GM21619 (cell line): Measurements from ENCODE around the gene TRAPPC10.

Experiments
- ATAC-seq: cut with Tn5 transposase; IDR thresholded peaks from one replicate; pipeline ENCODE4 v1.9.1; 2021; ENCODE audit not compliant: unreplicated experiment

The TRAPPC10 gene

DNA sequence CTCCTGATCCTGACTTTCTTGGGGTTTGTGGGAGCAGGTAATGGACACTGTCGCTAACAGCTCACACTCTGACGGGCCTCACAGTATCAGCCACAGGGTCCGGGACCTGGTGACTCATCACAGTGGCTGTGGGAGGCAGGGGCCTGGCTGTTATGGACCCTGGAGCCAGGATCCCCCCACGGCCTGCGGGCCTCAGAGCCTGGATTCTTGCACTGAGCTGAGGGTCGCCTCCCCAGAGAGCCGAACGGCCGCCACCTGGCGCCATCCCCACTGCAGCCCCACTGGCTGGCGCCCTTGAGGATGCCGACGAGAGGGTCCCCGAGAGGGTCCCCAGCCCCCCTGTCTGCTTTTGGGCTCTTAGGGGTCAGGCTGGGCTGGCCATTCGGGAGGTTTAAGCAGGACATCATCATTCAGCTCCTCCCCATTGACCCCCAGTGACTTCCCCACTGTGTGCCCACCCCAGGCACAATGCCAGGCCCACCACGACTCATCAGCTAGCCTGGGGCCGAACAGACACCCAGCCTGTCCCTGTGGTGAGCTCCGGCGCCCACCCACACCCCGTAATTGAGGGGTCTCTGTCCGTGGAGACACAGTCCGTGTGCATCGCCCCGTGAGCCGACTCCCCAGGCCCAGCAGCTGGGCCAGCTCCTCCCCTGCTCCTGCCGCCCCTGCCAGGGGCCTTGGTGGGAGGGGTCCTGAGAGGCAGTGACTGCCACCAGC is 30.8 kb upstream of the TRAPPC10 start:
- ATAC-seq = no peak

DNA sequence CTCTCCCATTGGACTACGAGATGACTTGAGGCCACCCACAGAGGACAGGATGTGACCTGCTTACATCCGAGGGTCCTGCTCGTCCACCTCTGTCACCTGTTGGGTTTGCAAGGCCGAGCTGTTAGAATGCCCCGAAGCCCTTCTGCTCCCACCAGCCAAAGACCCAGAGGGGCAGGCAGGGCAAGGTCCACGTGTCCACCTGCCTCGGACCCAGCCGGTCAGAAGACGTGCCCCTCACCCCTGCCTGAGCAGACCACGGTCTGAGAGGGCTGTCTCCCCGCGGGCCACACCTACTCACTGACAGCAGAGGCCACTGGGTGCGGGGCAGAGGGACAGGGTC is 30.3 kb upstream of the TRAPPC10 start:
- ATAC-seq = no peak

DNA sequence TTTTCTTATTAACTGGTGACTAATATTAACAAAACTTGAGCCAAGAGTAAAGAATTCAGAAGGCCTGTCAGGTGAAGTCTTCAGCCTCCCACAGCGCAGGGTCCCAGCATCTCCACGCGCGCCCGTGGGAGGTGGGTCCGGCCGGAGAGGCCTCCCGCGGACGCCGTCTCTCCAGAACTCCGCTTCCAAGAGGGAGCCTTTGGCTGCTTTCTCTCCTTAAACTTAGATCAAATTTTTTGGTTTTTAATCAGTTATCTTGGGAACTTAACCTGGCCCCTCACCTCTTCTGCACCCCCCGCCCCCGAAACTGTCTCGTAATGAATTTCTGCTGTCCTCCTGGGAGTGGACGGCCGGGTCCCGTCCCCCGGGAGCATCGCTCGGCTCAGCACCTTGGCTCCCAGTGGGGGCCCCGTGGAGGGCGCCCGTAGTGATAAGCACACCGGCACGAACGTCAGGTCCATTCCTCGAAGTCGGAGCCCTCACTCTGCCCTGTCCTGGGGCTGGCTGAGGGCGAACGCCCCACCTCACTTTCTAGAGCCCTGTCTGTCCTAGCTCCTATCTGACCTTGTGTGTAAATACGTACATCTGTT is 29.5 kb upstream of the TRAPPC10 start:
- no peak for ATAC-seq

DNA sequence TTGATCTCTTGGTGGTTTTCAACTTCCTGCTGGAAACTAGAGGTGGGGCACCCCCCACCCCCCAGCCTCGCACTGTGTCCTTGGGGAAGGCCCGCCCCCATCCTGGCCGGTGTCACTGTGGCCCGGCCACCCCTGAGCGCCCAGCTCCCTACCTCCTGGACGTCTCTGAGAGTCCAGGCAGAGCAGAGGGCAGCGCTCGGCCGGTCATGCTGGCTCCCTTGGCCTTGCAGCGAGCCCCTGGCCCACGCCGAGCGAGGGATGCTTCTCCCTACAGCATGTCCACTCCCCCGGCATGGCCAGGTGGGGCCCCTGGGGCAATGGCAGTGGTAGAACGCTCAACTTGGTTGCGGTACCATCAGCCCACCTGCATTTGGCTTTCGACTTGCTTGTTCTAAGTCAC is 28.7 kb upstream of the TRAPPC10 start:
- ATAC-seq = no peak

DNA sequence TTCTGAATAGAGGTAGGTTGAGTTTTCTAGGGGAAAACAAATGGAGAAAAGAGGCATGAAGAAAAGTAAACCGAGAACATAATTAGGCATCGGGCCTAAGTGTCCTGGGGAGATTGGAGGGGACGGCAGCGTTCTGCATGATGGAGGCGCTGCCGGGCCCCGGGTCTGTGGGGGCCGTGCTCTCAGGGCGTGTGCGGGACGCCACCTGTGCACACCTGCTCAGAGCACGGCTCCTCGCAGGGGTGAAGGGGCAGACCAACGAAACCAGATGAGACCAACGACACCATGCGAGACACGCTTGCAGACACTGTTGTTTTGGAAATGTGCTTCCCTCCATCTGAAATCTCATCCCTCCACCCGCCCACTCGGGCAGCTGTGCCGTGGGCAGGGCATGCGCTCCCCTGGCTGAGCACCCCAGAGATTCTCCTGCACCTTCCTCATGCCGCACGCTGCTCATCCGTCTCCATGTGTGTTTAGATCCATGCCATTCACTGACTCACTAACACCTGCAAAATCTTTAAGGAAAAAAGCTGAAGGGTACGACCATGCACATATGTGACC is 28.2 kb upstream of the TRAPPC10 start:
- no peak for ATAC-seq

DNA sequence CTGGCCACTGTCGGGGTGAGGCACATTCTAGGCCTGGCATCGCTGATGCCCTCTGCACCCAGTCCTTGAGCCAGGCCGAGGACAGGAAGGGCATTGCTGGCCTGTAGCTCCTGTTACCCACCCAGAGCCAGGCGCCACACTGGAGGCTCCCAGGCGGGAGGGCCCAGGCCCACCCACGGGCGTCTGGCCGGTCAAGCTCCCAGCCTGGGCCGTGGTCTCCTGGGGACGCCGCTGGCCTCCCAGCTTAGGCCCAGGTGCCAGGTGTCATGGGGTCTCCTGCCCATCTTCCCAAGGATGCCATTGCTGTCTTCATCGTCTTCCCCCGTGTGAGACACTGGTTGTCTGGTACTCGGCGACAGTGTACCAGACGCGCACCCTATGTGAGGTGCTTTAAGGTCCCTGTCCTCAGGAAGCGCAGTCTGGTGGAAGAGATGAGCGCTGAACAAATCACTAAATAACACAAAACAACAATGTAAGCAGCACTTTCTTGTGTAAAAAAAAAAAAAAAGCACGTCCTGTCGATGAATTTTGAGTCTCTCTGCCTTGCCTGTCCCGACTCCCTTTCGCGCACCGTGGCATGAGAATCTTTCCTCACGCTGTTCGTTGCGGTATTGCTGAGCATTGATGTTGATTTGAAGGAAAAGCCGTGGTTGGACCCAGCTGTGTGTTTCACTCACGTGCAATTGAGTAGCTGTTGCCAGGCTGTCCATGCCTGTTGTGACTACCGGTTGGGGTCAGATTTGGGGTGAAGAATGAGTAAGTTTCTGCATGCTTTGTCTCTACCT is 27.0 kb upstream of the TRAPPC10 start:
- ATAC-seq = no peak

DNA sequence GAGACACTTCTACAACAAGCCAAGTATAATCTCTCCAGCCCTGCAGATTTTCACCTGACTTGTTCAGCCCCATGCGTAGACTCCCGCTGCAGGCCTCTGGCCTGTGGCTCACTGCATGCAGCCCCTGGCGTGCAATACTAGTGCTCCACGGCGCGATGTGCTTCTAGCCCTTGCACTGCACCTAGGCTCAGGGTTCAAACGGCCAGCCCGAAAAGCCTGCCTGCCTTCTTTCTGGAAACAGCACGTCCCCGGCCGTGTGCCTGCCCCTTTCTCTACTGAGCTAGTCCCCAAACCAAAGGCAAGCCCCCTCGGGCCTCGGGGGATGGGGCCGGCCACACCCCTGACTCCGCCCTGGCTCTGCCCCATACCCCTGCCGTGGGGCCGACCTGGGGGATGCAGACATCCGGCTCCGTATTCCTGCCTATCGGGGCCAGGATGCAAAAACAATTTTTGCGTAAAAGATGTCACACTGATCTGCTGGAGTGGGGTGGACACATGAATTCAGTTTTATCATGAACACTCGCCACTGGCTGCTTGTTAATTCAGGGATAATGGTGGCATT is 26.3 kb upstream of the TRAPPC10 start:
- no peak for ATAC-seq

DNA sequence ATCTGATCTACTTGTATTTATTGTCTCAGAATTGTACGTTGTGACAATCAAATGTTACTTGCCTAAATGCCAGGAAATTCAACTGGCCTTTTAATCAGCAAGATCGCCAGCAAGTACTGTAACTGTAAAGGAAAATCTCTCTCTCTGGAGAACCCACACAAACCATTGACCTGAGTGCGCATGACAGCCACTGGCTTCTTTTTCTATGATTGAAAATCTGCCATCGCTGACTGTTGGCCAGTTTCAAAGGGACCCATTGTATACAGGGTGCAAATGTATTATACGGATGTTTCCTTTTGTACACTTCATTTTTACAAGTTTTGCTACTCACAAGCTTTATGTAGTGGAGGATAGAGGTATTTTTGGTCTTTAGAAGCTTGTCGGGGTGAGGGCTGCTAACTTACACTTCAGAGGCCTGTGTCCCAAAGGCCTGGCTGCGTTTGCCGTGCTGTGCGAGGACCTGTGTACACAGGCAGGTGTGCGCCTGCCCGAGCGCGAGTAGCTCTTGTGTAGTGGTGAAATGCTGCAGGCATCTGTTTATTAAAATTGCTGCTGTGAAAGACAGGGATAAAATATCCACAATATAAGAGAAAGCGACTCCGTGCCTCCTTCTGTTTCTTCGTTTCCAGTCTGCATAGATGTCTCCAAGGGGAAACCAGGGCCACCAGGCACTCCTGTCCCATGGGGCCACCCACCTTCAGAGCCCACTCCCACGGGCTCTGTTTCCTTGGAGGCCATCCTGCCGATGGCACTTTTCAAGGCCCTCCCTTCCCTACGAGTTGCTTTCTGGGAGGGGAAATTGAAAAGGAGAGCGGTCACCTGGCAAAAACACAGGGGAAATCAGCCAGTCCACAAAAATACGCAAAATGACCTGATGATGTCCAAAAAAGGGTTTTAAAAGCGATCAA is 25.3 kb upstream of the TRAPPC10 start:
- no peak for ATAC-seq

DNA sequence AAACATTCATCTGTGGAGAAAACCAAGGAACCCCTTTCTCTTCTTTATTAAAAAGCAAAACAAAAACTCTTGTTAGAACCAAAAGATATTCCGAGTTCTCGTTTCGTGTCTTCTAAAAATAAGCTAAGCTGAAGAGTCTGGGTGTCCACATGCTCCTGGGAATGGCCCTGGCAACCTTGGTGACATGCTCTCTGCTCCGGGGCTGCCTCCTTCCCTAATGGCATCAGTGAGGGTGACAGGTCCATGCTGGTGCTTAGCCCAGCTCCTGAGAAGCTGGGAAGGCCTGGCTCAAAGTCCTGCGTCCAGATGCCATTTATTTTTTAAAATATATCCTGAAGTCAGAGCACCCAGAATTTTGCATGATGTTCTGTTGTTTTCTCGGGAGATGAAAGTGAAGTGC is 24.6 kb upstream of the TRAPPC10 start:
- ATAC-seq = no peak

DNA sequence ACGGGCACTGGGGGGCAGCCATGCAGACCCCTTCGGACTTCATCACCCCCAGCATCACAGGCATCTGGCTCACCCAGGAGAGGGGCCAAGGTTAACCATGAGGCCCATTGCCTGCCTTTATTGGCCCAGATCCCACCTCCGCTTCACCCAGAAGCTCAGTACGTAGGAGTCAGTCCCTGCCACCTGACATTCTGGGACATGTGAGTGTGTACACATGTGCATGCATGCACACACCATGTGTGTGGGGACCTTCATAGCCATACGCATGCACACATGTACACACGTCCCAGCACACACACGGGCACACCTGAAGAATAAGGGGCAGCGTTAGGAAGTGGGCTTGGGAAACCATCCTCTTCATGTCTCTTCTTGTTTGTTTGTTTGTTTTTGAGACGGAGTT is 24.1 kb upstream of the TRAPPC10 start:
- ATAC-seq = no peak

DNA sequence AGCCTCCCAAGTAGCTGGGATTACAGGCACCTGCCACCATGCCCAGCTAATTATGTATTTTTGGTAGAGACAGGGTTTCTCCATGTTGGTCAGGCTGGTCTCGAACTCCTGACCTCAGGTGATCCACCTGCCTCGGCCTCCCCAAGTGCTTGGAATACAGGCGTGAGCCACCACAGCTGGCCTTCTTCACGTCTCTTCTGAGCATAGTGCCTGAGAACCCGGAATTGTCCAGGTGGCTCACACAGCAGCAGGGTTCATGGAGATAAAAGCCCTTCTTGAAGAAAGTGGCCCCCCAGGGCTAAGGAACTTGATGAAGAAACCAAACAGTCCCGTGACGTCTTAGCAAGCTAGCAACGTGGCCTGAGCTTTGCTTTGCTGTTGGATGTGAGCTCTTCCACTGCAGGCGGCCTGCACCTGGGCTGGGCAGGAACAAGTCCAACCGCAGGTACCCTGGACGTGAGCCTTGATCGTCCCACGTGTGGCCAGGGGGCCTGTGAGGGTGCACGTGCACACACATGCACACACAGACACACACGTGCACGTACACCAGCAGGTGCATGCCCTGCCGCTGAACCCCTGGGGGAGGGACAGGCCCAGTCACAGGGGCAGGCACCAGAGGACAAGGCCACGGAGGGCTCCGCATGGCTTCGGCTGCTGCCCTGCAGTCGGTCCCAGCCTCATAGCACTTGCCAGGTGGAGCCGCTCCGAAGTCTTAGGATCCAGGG is 23.4 kb upstream of the TRAPPC10 start:
- no peak for ATAC-seq

DNA sequence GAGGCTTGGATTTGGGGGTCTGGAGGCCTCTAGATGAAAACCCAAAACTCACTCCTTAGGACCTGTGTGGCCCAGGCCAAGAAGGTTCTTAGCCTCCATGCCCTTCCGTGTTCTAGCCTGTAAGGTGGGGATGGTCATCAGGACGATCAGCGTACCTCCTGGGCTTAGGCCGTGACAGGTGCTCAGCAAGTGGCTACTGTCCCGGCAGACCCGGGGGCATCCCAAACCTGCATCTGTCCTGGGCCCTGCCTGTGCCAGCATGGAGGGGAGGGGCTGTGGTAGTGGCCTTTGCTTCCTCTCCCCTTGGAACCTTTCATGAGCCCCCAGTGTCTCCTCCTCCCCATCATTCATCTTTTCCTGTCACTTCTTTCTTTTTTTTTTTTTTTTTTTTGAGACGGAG is 22.7 kb upstream of the TRAPPC10 start:
- ATAC-seq = no peak

DNA sequence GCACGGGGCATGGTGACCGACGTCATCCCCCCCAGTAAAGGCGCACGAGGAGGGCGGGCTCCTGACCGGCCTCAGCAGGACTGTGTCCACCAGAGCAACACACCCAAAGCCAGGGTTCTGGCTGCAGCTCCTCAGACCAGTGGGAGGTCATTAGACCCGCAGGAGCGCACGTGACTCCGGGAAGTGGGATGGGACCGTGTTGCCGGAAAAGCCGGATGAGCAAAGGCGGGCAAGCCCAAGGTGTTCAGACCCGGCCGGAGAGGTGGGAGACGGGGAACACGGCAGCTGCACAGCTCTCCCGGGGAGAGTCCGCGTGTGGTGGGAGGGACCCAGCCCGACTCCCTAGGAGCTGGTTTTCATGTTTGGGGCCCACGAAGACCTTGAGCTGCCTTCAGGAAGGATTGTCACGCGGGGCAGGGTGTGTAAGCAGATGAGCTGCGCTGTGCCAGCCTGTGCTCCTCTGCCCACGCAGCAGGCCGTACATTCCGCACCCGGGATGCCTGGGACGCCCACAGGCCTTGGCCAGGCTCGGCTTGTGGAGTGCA is 20.6 kb upstream of the TRAPPC10 start:
- no peak for ATAC-seq

DNA sequence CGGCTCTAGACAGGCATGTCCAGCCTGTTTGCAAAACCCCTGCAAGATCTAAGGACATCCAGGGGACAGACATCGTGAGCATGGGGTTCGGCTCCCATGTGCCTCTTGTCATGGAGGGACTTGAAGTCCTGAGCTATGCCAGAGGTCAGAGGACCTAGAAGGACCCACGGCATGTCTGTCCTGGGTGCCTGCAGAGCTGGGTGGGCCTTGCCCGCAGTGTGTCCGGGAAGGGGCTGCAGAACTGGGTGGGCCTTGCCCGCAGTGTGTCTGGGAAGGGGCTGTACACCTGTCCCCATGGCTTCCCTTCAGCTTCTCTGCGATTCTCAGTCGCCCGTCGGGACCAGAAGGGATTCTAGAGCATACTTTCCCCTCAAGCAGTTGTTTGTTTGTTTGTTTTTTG is 20.0 kb upstream of the TRAPPC10 start:
- no peak for ATAC-seq

DNA sequence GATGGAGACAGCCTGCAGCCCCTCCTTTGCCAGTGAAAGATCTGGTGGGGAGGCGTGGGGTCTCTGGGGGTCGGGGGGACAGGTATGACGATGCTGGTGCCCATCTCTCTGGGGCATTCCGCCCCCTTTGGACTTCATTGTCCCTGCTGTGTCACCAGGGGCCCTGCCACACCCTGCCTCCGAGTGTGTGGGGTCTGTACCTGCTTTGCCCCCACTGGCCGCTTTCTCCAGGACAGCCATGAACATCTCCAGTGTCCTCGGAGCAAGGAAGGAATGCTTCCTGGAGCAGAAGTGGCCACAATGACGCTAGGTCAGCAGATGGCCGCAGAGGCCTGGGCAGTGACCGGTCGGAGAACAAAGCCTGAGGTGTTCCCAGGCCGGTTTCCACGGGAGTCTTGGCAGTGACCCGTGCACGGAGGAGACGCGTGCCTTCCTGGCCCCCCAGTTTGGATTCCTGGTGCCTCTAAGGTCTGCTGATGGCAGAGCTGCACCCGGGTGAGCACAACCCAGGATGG is 18.6 kb upstream of the TRAPPC10 start:
- ATAC-seq = no peak

DNA sequence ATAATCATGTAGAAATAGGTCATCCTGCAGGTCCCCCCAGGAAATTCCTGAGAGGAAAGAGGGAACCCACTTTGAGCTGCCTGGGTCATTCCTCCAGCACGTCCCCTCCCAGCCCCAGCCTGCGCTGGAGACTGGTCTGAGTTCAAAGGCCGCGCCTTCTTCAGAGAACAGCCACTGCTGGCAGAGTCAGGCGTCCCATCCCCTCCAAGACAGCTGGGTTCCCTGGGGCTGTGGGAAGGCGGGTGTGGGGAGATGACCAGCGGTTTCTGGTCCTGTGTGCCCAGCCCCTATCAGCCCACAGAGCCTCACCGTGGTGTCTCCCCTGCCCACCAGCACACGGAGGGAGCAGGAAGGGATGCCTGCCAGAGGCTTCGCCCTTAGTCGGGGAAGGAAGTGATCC is 18.0 kb upstream of the TRAPPC10 start:
- ATAC-seq = no peak

DNA sequence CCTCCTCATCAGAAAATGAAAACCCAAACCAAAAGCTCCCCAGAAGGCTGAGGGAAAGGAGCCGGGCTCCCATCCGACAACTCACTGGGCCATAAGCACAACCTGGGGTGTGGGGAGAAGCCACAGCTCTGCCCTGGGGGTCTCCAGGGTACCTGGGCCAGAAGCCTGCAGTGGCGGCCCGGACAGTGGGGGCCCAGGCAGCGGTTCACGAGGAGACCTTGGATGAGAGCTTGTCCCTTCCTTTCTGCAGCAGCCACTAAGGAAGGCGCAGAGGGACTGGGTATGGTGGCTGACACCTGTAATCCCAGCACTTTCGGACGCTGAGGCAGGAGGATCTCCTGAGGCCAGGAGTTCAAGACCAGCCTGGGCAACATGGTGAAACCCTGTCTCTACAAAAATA is 17.5 kb upstream of the TRAPPC10 start:
- ATAC-seq = no peak

DNA sequence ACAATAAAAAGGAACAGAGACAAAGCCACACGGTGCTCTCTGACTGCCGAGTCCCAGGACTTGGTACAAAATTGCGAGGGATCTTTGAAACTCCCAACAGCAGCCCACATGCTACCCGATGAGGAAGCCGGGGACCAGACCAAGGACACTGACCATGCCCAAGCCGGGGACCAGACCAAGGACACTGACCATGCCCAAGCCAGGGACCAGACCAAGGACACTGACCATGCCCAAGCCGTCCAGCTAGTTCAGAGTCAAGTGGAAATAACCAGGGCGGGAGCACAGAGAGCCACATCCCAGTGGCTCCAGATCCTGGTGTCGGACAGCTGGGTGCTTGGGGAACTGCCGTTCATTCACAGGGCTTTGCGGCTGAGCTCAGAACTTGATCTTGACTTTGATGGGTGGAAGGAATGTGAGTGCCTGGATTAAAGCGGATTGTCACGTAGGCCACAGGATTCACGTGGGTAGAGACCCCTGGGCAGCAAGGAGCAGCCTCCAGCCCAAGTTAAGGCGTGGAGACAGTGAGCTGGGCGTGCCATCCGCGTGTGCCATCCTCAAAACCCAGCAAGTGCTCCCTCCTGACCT is 16.5 kb upstream of the TRAPPC10 start:
- ATAC-seq = no peak
